ENCODE measurements around the gene KLHL35.

Gene KLHL35

GRCh38 chr11:75470476-75471080 is 37.6 kb upstream of the KLHL35 start:
- DNase-seq: no peak
- intact Hi-C loops (cut with DNase I): no loop called here

- intact Hi-C loops (cut with DNase I): no loop called here
- peak in 1 of 10 donors; percentile 8 for DNase-seq
These were observed 36.9 kb upstream of the KLHL35 start for GRCh38 chr11:75469785-75470405.

GRCh38 chr11:75468534-75469340 is 35.7 kb upstream of the KLHL35 start:
- intact Hi-C loops (cut with DNase I): no loop called here
- DNase-seq: peak in 2 of 10 donors; percentile 55 to 59

GRCh38 chr11:75467881-75468280 is 34.9 kb upstream of the KLHL35 start:
- peak in 2 of 10 donors; percentile 41 to 56 for DNase-seq
- intact Hi-C loops (cut with DNase I): no loop called here

- intact Hi-C loops (cut with DNase I): no loop called here
- DNase-seq: peak in 2 of 10 donors; percentile 54 to 62
These were observed 34.3 kb upstream of the KLHL35 start for GRCh38 chr11:75467311-75467710.

- intact Hi-C loops (cut with DNase I): no loop called here
- peak in 2 of 10 donors; percentile 21 to 63 for DNase-seq
These were observed 32.9 kb upstream of the KLHL35 start for GRCh38 chr11:75465701-75466531.

- peak in 1 of 10 donors; percentile 10 for DNase-seq
- intact Hi-C loops (cut with DNase I): no loop called here
These were observed 30.2 kb upstream of the KLHL35 start for GRCh38 chr11:75463106-75463774.

GRCh38 chr11:75462117-75462653 is 29.2 kb upstream of the KLHL35 start:
- intact Hi-C loops (cut with DNase I): no loop called here

GRCh38 chr11:75461151-75461550 is 28.1 kb upstream of the KLHL35 start:
- no peak for DNase-seq
- intact Hi-C loops (cut with DNase I): no loop called here

More at GRCh38 chr11:75462117-75462653, 29.2 kb upstream of the KLHL35 start:
- no peak for DNase-seq

GRCh38 chr11:75456596-75457183 is 23.7 kb upstream of the KLHL35 start:
- intact Hi-C loops (cut with DNase I): no loop called here
- no peak for DNase-seq

GRCh38 chr11:75454987-75455386 is 22.0 kb upstream of the KLHL35 start:
- intact Hi-C loops (cut with DNase I): no loop called here
- DNase-seq: no peak

- no peak for DNase-seq
- intact Hi-C loops (cut with DNase I): no loop called here
These were observed 21.1 kb upstream of the KLHL35 start for GRCh38 chr11:75453916-75454655.

GRCh38 chr11:75450826-75451821 is 18.1 kb upstream of the KLHL35 start:
- no peak for DNase-seq
- intact Hi-C loops (cut with DNase I): no loop called here

- DNase-seq: no peak
These were observed 17.2 kb upstream of the KLHL35 start for GRCh38 chr11:75450236-75450635.

GRCh38 chr11:75449776-75450175 is 16.8 kb upstream of the KLHL35 start:
- DNase-seq: no peak
- intact Hi-C loops (cut with DNase I): loop anchor here (10.0 kb wide), 1 partner anchor 65 kb away; no protein-coding TSS in a partner anchor

More at GRCh38 chr11:75450236-75450635, 17.2 kb upstream of the KLHL35 start:
- intact Hi-C loops (cut with DNase I): no loop called here

GRCh38 chr11:75449271-75449670 is 16.3 kb upstream of the KLHL35 start:
- DNase-seq: no peak
- intact Hi-C loops (cut with DNase I): loop anchor here (10.0 kb wide), 1 partner anchor 64 kb away; no protein-coding TSS in a partner anchor

GRCh38 chr11:75447415-75447814 is 14.4 kb upstream of the KLHL35 start:
- DNase-seq: no peak
- intact Hi-C loops (cut with DNase I): loop anchor here (10.0 kb wide), 1 partner anchor 63 kb away; no protein-coding TSS in a partner anchor
